WERI-Rb-1 (cell line): ENCODE data around the gene EMP3.
"Not testable (repeated sequence)": the region's sequence is repeated elsewhere in the genome, so short reads cannot be mapped to it uniquely, and the experiment has no call there.

ENCODE experiments used
- DNase-seq: peaks from one replicate; pipeline ENCODE4 v3.0.0-alpha.2; 2020
- H3K27ac ChIP-seq: fragments of 250-450 bp; sonication (Bioruptor Pico); 2 replicates; pipeline ENCODE4 v1.5.1; 2020; ENCODE audit warnings: mild to moderate bottlenecking, moderate library complexity
- H3K27me3 ChIP-seq: fragments of 250-450 bp; sonication (Bioruptor Pico); 2 replicates; pipeline ENCODE4 v1.5.1; 2021; ENCODE audit warnings: mild to moderate bottlenecking, low read depth, moderate library complexity; ENCODE audit not compliant: insufficient read depth, severe bottlenecking
- H3K36me3 ChIP-seq: fragments of 250-450 bp; sonication (Bioruptor Pico); 2 replicates; pipeline ENCODE4 v1.5.1; 2020; ENCODE audit warnings: mild to moderate bottlenecking, moderate library complexity
- H3K4me3 ChIP-seq: 2 replicates; pipeline ENCODE4 v1.5.1; 2011; ENCODE audit warnings: low read depth, mild to moderate bottlenecking, control low read depth, low read length
- H3K9me3 ChIP-seq: fragments of 250-450 bp; sonication (Bioruptor Pico); 2 replicates; pipeline ENCODE4 v1.5.1; 2021; ENCODE audit warnings: mild to moderate bottlenecking, moderate library complexity; ENCODE audit not compliant: severe bottlenecking
- TF ChIP-seq, protein P1 (sequence below): IDR thresholded peaks from 2 replicates; pipeline ENCODE4 v1.5.1; 2011; ENCODE audit warnings: low read depth, mild to moderate bottlenecking, control low read depth, inconsistent platforms, low read length

EMP3 gene

DNA sequence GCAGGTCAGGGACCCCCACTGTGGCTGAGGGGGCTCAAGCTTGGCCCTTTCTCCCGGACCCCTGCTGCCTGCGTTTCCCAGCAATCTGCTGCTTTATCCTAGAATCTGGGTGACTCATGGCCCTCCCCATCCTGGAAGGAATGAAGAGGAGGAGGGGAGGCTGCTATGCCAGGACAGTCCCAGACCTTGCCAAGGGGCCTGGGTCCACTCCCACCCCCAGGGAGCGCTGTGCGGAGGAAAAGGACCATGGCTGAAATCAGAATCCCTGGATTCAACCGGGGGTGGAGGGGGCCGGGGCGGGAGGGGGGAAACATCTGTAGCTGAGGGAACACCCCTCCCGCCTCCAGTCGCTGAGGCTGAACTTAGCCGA is 35.0 kb upstream of the EMP3 start:
- no peaks in the 10 kb centered on the region for H3K36me3 ChIP-seq
- TF ChIP-seq, protein P1, sequence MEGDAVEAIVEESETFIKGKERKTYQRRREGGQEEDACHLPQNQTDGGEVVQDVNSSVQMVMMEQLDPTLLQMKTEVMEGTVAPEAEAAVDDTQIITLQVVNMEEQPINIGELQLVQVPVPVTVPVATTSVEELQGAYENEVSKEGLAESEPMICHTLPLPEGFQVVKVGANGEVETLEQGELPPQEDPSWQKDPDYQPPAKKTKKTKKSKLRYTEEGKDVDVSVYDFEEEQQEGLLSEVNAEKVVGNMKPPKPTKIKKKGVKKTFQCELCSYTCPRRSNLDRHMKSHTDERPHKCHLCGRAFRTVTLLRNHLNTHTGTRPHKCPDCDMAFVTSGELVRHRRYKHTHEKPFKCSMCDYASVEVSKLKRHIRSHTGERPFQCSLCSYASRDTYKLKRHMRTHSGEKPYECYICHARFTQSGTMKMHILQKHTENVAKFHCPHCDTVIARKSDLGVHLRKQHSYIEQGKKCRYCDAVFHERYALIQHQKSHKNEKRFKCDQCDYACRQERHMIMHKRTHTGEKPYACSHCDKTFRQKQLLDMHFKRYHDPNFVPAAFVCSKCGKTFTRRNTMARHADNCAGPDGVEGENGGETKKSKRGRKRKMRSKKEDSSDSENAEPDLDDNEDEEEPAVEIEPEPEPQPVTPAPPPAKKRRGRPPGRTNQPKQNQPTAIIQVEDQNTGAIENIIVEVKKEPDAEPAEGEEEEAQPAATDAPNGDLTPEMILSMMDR: 0 out of 2 replicates have a peak, but pooled peaks have one; percentile 3
- no peak overlapping the region for H3K27ac ChIP-seq
- no peak overlapping the region for H3K4me3 ChIP-seq
- DNase-seq: no peak
- no peaks in the 10 kb centered on the region for H3K9me3 ChIP-seq
- no peaks in the 10 kb centered on the region for H3K27me3 ChIP-seq

DNA sequence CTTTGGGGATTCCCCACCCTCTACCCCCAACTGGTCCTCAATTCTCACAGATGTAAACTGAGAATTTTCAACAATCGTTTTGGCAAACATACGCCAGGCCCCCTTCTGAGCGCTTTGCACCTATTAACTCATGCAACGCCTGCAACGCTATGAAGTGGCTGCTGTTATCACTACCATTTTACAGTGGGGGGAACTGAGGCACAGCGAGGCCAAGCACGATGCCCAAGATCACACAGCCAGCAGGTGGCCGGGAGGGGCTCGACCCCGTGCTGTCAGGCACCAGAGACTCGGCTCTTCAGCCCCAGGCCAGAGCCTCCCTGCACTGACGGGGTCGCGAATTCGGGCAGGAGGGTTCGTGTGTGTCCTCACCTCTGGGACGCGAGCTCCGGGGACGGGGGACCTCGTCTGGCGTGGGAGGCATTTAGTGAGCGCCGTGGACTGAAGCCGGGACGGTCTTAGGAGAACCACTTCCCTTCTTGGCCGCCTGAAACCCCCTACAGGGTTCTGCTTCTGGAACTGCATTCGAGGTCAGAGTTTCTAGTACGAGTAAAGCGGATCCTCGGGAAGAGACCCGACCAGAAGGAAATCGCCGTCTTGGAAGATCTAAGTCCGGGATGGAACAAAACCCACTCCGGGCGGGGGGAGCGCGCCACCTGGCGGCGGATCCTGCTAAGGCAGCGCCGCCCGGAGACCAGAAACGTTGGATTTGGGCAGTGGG is 34.4 kb upstream of the EMP3 start:
- no peak overlapping the region; the same call in 1 of the 2 replicates for H3K27ac ChIP-seq
- TF ChIP-seq, protein P1: peak; percentile 85
- H3K4me3 ChIP-seq: peak overlapping the region; percentile 48
- H3K9me3 ChIP-seq: no peaks in the 10 kb centered on the region
- no peaks in the 10 kb centered on the region for H3K27me3 ChIP-seq
- DNase-seq: peak; percentile 69
- H3K36me3 ChIP-seq: no peaks in the 10 kb centered on the region

DNA sequence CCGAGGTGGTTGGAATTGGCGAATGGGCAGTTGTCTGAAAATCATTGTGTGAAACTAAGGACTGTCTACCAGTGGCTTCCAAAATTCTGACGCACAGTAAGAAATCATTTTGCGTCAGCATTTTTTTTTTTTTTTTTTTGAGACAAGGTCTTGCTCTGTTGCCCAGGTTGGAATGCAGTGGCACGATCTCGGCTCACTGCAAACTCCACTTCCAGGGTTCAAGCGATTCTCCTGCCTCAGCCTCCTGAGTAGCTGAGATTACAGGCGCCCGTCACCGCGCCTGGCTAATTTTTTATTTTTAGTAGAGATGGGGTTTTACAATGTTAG is 33.9 kb upstream of the EMP3 start:
- not testable (repeated sequence) for H3K9me3 ChIP-seq, H3K36me3 ChIP-seq, DNase-seq, H3K27me3 ChIP-seq, H3K27ac ChIP-seq, H3K4me3 ChIP-seq

DNA sequence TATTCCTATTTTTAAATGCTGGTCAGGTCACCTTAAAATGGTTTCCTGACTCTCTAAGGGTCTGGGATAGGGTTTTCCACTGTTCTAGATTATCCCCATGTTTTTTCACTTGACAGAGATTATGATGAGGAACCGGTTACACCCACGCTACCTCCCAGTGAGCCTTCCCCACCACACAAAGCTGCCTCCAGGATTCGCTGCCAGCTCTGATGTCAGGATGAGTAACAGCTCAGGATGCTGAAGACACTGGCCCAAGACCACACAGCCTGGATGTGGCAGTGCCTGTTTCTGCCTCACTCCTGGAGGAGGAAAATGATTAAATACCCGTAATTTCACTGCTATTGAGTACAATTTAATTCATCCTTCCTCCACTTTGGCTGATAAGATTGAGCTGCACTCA is 32.6 kb upstream of the EMP3 start:
- Histone ChIP-seq H3K9me3 (no peaks in the 10 kb centered on the region), H3K27ac (no peak overlapping the region), H3K27me3 (no peaks in the 10 kb centered on the region), H3K36me3 (no peaks in the 10 kb centered on the region), H3K4me3 (no peak overlapping the region)
- no peak for DNase-seq
- TF ChIP-seq, protein P1: no peak

DNA sequence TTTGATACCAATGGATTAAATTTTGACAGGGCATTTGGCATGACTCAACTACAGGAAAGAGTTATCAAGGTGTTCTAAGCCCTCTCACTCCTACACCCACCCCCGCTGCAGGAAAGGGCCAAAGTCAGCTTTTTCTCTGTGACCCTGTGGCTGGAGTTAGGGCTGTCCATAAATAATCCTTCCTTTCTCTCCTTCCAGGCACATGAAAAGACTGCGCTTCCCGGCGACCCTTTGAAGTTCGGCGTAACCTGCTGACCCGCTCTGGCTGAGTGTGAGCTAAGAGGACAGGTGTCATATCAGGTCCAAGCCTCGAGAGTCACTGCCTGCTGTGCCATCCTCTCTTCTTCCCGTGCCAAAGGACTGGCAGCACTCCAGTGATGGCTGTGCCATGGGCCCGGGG is 29.9 kb upstream of the EMP3 start:
- Histone ChIP-seq H3K9me3 (no peaks in the 10 kb centered on the region), H3K4me3 (no peak overlapping the region), H3K27ac (no peak overlapping the region), H3K36me3 (no peaks in the 10 kb centered on the region), H3K27me3 (no peaks in the 10 kb centered on the region)
- no peak for DNase-seq
- TF ChIP-seq, protein P1: no peak

DNA sequence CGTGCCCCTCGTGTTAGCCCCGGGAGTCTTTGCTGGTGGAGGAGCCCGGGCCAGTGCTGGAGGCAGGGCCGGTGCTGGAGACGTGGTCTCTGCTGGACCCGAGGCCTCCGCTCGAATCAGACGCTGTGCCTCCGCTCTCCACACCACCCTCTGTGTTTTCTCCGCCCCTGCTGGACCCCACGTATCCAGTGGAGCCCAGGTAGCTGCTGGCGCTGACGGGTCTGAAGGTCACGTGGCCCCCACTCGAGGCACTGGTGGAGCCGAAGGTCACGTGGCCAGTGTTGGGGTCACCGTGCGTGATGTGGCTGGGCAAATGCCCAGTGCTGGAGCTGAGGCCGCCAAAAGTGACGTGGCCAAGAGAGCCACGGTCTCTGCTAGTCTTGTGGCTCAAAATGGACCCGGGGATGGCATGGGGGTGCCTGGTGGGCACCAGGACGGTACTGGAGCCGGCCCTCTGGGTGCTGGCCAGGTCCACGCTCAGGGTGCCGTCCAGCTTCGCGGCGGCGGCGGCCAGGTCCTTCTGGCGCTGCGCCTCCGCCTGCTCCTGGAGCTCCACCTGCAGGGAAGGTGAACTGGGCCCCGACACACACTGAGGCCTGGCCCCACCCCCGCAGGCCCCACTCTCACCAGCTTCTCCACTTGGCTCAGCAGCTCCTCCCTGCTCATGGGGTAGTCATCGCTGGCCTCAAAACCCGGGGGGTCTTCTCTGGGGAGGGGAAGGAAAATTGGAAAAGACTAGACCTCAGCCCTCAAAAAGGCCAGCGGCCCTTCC is 28.2 kb upstream of the EMP3 start:
- no peaks in the 10 kb centered on the region for H3K9me3 ChIP-seq
- H3K27me3 ChIP-seq: no peaks in the 10 kb centered on the region
- H3K27ac ChIP-seq: no peak overlapping the region
- TF ChIP-seq, protein P1: no peak
- H3K36me3 ChIP-seq: no peaks in the 10 kb centered on the region
- no peak for DNase-seq
- no peak overlapping the region for H3K4me3 ChIP-seq
